GM12878 (cell line): ENCODE data around the gene GAB1.

Experiments used
- BACH1 ChIP-seq: fragments of 450-650 bp; IDR thresholded peaks from 2 replicates; pipeline ENCODE4 v1.6.1; 2017; ENCODE audit warnings: mild to moderate bottlenecking, borderline replicate concordance
- CBX5 ChIP-seq: sonication (generic); IDR thresholded peaks from 2 replicates; pipeline ENCODE4 v1.6.1; 2016; ENCODE audit warnings: low read depth, moderate library complexity, mild to moderate bottlenecking, inconsistent platforms
- CEBPZ ChIP-seq: fragments of 150-350 bp; IDR thresholded peaks from 2 replicates; pipeline ENCODE4 v1.6.1; 2016; ENCODE audit warnings: low read depth, low read length
- CTCF ChIP-seq, 3 experiments: IDR thresholded peaks in 2 of 3; conservative IDR thresholded peaks in 1 of 3; 2 replicates each; pipeline ENCODE4 v1.5.1; 2011; ENCODE audit warnings: low read depth in 3 of 3, low read length in 3 of 3, mild to moderate bottlenecking in 3 of 3, control low read depth in 2 of 3, moderate library complexity in 2 of 3, inconsistent platforms in 1 of 3, mixed read lengths in 1 of 3; ENCODE audit not compliant: control insufficient read depth in 2 of 3, insufficient read depth in 1 of 3; ENCODE audit errors: extremely low read depth in 1 of 3
- EGR1 ChIP-seq, 2 experiments: IDR thresholded peaks; 1 replicate in 1 of 2; 2 replicates in 1 of 2; pipeline ENCODE4 v1.6.1; 2011 to 2012; ENCODE audit warnings: low read depth in 2 of 2, low read length in 2 of 2, borderline replicate concordance in 1 of 2, mild to moderate bottlenecking in 1 of 2, moderate library complexity in 1 of 2
- EP300 ChIP-seq, 2 experiments: fragments of 150-350 bp in 1 of 2; IDR thresholded peaks; 2 replicates each; pipeline ENCODE4 v1.6.1; 2011 to 2012; ENCODE audit warnings: low read depth in 2 of 2, low read length in 2 of 2, borderline replicate concordance in 1 of 2, improper control_type of control experiment in 1 of 2, inconsistent platforms in 1 of 2; ENCODE audit not compliant: control insufficient read depth in 1 of 2
- EZH2 ChIP-seq: IDR thresholded peaks from 2 replicates; pipeline ENCODE4 v1.6.1; 2012; ENCODE audit warnings: low read depth, mild to moderate bottlenecking, control low read depth, inconsistent platforms, low read length, borderline replicate concordance; ENCODE audit not compliant: control insufficient read depth
- KDM1A ChIP-seq: fragments of 200-600 bp; sonication (generic); IDR thresholded peaks from 2 replicates; pipeline ENCODE4 v1.6.1; 2016; ENCODE audit warnings: borderline replicate concordance
- POLR2AphosphoS5 ChIP-seq: IDR thresholded peaks from 2 replicates; pipeline ENCODE4 v1.6.1; 2011; ENCODE audit warnings: mild to moderate bottlenecking, low read length, inconsistent platforms
- REST ChIP-seq: IDR thresholded peaks from 2 replicates; pipeline ENCODE4 v1.6.1; 2012; ENCODE audit warnings: mild to moderate bottlenecking, low read depth, low read length
- SMARCA5 ChIP-seq: fragments of 450-650 bp; IDR thresholded peaks from 2 replicates; pipeline ENCODE4 v1.6.1; 2017; ENCODE audit warnings: mild to moderate bottlenecking
- SMC3 ChIP-seq: IDR thresholded peaks from 2 replicates; pipeline ENCODE4 v1.6.1; 2011; ENCODE audit warnings: low read length, improper control_type of control experiment, borderline replicate concordance
- TCF12 ChIP-seq: IDR thresholded peaks from 2 replicates; pipeline ENCODE4 v1.6.1; 2011; ENCODE audit warnings: low read depth, mild to moderate bottlenecking, low read length
- ZBTB33 ChIP-seq: fragments of 450-650 bp; IDR thresholded peaks from 2 replicates; pipeline ENCODE4 v1.6.1; 2017; ENCODE audit warnings: mild to moderate bottlenecking

GRCh38 chr4:143404555-143404954 is 67.9 kb downstream of the GAB1 start:
- no peak for TF ChIP-seq KDM1A
- no peak for TF ChIP-seq CTCF (IDR thresholded peaks at IDR 0.05 in 2 of 3, conservative IDR thresholded peaks at IDR 0.05 in 1 of 3; ENCODE audit: control insufficient read depth in 2 of 3, extremely low read depth in 1 of 3, insufficient read depth in 1 of 3, low read depth in 3 of 3, low read length in 3 of 3)
- no peak for TF ChIP-seq SMARCA5
- no peak for TF ChIP-seq CEBPZ
- no peak for TF ChIP-seq EZH2
- TF ChIP-seq BACH1: no peak
- peak; percentile 40 to 78; a peak in 3 of 4 replicates for TF ChIP-seq EP300 (IDR thresholded peaks at IDR 0.05; ENCODE audit: borderline replicate concordance in 1 of 2, control insufficient read depth in 1 of 2, low read depth in 2 of 2, low read length in 2 of 2)
- no peak for TF ChIP-seq SMC3
- TF ChIP-seq CBX5: 0 out of 2 replicates have a peak, but pooled peaks have one; percentile 60
- TF ChIP-seq REST: no peak
- no peak for TF ChIP-seq POLR2AphosphoS5
- TF ChIP-seq TCF12: no peak
- TF ChIP-seq EGR1 (IDR thresholded peaks at IDR 0.05; ENCODE audit: borderline replicate concordance in 1 of 2, low read depth in 2 of 2, low read length in 2 of 2): no peak
- TF ChIP-seq ZBTB33: no peak
